T follicular helper cell (primary cell): ENCODE results near the gene LCE3B.
"Not testable (repeated sequence)": the region's sequence is repeated elsewhere in the genome, so short reads cannot be mapped to it uniquely, and the experiment has no call there.

ENCODE experiments used
- DNase-seq: peaks from one replicate; pipeline ENCODE4 v3.0.0-alpha.2; 2020; ENCODE audit warnings: low read depth
- total RNA-seq, 2 experiments: gene quantifications; one replicate each; lab custom pipeline; 2026; lab: John Stamatoyannopoulos, UW

Gene LCE3B, protein sequence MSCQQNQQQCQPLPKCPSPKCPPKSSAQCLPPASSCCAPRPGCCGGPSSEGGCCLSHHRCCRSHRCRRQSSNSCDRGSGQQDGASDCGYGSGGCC
- total RNA-seq, result 0 reads per million in 2 experiments

DNA sequence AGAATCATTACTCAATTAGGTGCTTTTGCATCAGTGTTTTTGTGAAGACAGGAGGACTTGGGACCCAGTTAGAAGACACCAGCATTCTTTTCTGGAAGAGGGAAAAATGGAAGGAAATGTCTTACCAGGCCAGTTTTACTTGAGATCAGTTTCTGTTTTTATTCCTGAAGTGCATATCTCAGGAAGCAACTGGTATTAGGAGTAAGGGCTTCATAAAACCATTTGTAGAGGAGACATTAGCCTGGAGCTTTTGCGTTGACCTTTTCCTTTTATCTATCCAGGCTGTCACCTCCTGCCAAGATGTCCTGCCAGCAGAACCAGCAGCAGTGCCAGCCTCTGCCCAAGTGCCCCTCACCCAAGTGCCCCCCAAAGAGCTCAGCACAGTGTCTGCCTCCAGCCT, at the start of gene LCE3B:
TSS of gene LCE3B (plus strand) at position 301 of the 400 bp plus-strand sequence. CDS start at position 301, 0 bp downstream.
- no peak for DNase-seq

DNA sequence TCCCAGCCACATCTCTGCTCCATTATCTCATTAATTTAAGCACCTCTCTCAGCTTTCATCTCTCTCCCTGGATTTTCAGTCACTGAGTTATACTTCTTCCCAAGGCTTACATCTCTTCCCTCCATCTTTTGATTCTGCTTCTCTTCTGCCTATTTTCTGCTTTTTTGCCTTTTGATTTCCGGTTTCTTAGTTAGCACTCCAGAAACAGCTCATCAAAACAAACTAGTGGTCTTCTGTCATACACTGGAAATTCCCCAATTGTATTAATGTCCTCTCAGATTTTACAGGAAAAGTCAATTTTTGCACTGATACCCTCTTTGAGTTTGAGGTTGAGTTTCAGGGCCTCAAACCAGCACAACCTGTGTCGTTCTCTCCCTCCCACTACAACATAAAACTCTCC, 48.5 kb upstream of the LCE3B start:
- DNase-seq, result no peak

DNA sequence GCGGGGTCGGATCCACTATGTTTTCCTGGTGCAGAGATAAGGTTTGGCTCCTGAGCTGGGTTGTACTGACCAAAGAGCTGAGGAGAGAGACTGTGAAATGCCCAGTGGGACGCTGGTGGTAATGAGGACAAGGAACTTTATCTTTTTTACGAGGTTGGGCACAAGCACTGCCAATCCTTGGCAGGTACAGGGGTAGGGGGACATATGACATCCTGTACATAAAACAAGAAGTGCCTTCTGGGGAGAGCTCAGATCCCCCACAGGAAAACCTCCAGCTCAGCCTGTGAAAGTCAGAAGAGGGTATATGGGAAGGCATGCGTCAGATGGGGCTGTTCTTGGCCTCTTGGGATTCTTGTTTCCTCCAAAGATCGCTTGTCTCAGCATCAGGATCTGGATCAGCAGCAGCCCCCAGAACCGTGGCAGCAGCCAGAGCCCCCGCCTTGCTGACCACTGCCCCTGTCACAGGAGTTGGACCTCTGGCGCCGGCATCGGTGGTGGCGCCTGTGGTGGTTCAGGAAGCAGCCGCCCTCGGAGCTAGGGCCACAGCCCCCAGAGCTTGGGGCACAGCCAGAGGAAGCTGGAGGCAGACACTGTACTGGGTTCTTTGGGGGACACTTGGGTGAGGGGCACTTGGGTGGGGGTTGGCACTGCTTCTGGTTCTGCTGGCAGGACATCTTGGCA, 47.9 kb upstream of the LCE3B start:
- no peak for DNase-seq

DNA sequence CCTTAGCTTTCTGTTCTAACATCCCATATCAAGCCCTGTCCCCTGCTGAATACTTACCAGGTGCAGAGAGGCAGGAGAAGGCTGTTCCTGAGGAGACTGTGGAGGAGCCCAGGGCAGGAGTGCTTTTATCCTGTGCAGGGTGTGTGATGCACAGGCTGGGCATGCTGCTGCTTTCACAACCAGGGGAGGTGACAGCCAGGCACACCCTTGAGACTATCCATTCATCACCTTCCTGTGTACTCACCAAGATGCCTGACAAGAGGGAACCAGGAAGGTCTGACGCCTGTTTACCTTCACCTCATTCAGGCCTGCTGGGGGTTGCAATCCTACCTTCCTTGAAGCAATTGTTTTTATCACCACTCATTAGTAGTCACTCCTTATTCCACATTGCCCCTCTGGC, 46.9 kb upstream of the LCE3B start, which contains the start of gene LCE3E:
TSS of gene LCE3E (minus strand) at position 100 of the 400 bp plus-strand sequence. CDS start 572 bp downstream, outside the sequence.
- no peak for DNase-seq

DNA sequence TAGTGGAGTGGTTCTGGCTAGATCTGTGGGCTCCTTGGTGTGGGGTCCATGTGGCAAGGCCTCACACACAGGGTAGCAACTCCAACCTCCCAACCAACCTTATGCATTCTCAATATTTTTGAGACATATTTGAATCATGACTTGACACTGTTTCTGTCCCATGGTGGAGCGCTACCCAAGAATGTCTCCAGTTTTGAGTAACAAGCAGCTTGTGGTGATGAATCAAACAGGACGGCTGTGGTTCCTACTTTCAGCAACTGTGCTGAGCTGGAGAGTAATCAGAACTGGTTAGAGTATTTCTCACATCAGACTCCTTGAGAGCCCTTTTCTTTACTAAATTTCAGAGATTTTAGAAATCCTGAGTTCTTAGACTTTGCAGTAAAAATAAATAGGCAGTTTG, 36.4 kb upstream of the LCE3B start:
- no peak for DNase-seq

DNA sequence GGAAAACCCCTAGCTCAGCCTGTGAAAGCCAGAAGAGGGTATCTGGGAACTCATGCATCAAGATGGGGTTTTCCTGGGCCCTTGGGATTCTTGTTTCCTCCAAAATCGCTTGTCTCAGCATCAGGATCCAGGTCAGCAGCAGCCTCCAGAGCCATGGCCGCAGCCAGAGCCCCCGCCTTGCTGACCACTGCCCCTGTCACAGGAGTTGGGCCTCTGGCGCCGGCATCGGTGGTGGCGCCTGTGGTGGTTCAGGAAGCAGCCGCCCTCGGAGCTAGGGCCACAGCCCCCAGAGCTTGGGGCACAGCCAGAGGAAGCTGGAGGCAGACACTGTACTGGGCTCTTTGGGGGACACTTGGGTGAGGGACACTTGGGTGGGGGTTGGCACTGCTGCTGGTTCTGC, 34.1 kb upstream of the LCE3B start:
- DNase-seq, result not testable (repeated sequence)

DNA sequence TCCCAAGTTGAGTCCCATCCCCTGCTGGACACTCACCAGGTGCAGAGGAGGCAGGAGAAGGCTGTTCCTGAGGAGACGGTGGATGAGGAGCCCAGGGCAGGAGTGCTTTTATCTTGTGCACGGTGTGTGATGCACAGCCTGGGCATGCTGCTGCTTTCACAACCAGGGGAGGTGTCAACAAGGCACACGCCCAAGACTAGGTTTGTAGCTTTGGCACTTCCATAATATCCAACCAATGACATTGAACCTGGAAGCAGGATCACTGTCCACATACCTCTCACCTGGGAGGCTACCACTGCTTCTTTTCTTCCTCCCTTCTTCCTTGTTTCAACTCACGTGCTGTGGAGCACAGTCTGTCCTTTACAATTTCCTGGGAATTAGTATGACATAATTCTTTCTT, 33.2 kb upstream of the LCE3B start, which contains the start of gene LCE3D:
TSS of gene LCE3D (minus strand) at position 84 of the 400 bp plus-strand sequence. CDS start 580 bp downstream, outside the sequence.
- DNase-seq, result no peak

DNA sequence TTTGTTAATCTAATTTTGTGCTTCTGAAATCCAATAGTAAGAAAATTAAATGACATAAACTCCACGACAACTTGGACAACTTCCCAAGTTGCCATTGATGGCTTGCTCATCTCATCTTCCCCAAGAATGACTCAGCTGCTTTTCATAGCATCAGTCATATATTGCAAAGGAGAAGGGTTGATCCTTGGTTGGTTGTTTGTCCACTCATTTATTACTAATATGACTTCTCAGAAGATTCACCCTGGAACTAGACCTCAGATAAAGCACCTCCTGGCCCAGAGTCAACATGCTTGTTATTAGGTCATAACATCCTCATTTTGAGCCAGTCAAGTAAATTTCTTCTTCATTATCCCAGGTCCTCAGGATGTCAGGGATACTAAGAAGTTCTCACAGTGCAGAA, 31.0 kb upstream of the LCE3B start:
- no peak for DNase-seq

DNA sequence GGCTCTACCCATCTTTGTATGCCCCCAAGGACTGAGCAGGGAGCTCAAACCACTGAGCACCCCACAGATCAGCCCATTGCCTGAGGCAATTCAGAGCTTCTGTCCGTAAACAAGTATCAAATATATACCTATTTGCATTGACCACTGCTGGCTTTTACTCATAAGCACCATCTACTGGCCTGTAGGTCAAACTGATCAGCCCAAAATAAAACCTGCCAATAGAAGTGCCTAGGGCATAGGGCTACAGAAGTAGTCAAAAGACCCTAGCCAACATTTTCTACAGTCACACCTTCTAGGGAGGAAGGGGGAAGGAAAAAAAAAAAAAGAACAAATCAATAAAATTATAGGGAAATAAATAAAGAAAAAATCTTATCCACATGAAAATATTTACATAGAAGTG, 28.0 kb upstream of the LCE3B start:
- no peak for DNase-seq

DNA sequence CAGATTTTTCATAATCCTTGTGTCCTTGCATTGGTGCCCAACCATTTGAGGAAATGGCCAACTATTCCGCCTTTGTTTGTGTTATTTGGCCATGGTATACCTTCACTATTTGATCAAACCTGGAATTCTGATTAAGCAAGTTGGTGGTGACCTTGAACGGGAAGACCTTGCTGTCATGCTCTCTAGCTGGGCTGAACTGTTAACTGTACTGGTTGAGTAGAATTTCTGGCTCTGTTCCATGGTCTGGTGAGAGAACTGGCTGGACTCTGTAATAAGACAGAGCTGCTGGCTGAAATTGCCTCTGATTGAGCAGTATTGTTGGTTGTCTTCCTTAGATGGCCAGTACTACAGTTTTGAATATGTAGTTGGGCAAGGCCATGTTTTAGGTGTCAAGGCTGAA, 16.6 kb upstream of the LCE3B start:
- DNase-seq, result no peak

DNA sequence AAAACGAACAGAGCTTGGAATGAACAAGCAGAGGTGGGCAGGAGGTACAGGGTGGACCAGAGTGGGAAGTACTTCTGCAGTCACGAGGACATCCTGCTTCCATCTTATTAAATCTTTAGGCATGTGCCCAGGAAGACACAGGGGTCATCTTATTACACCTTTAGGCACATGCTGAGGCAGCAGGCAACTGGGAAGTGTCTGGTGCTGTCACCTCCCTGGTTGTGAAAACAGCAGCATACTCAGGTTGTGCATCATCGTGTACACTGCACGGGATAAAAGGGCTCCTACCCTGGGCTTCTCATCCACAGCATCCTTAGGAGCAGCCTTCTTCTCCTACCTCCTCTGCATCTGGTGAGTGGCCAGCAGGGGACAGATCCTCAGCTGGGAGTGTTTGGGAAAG, 13.7 kb upstream of the LCE3B start, which contains the start of gene LCE3C:
TSS of gene LCE3C (plus strand) at position 301 of the 400 bp plus-strand sequence. CDS start 498 bp downstream, outside the sequence.
- DNase-seq, result no peak

DNA sequence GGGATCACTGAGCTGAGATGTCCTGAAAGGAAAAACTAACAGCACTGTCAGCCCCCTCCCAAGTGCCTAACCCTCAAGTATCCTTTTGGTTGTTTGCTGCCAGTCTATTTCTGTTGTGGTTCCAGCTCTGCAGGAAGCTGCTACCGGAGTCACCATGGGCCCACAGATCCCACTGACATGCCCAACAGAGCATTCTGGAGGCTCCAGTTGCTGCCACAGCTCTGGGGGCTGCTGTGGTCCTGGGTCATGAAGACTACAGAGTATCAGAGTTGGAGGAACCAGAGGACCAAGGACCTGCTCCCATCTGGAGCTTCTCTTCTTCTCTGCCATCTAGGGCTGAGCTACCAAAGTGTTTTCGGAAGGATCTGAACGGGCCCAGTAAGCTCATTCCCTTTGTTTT, 8.4 kb downstream of the LCE3B start:
- DNase-seq, result no peak

DNA sequence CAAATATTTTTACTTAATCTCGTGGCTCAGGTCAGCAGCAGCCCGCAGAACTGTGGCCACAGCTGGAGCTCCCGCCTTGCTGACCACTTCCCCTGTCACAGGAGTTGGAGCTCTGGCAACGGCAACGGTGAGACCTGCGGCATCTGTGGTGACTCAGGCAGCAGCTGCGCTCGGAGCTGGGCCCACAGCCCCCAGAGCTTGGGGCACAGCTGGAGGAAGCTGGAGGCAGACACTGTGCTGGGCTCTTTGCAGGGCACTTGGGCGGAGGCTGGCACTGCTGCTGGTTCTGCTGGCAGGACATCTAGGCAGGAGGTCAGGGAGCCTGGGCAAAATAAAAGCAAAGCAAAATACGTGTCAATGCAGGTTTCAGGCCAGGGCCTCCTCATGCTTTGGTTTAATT, 9.2 kb downstream of the LCE3B start, which contains the start of gene LCE3A:
TSS of gene LCE3A (minus strand) at position 301 of the 400 bp plus-strand sequence. CDS start at position 301, 0 bp downstream.
- no peak for DNase-seq

DNA sequence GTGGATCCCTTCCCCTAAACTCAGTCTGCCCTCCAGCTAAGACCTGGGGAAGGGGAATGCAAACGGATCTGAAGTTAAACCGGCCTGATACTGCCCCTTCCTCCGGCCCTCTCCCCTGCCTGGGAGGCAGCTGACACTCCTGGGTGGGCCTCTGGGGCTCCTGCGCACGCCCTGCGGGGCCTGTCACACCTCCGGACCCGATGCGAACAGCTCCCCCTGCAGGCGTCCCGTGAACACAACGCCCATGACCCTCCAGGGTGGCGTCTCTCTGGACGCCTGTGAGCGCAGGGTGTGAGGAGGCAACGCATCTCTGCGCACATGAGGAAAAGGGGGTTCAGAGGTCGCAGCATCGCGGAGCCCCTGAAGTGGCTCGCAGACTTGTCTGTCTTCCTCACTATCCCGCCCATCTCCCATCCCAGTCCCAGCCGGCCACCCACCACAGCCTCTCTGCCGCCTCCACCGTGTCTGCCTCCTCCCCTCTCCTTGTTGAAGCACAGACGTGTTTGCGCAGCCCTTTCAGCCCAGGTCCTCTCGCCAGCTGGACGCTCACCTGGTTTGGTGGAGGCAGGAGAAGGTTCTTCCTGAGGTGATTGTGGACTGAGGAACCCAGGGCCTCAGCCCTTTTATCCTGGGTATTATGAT, 9.7 kb downstream of the LCE3B start:
- no peak for DNase-seq

DNA sequence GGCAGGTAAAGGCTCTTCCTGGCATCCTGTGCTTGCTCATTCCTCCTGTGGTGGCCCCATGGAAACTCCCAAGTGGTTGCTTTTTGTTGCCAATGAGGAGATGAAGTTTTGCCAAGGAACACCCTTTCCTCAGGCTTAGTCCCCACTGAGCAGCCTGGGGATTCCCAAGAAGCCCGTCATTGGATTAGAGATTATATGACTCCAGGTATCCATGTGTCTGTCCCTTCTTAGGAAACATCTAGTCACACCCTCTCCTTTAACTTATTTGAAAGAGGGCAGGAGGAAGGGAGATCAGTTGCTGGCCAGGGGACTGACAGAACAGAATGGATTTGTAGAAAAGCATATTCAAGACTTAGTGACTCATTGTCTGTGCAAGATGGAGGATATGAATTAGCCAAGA, 13.1 kb downstream of the LCE3B start:
- no peak for DNase-seq

DNA sequence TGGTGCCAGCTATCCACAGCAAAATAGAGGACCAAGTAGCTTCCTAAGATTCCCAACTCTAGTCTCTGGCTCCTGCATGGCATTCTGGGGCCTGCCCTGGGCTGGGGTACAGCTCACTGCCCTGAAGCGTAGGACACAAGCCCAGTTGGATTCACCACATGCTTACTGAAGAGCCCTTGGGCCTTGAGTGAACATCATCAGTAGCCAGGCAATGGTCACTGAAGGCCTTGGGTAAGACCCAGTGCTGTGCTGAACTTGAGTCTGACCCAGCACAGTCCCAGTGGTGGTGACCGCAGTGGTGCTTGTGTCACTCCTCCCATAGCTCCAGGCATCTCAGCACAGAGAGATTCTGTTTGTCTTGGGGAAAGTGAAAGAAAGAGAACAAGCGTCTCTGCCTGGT, 17.0 kb downstream of the LCE3B start:
- no peak for DNase-seq

DNA sequence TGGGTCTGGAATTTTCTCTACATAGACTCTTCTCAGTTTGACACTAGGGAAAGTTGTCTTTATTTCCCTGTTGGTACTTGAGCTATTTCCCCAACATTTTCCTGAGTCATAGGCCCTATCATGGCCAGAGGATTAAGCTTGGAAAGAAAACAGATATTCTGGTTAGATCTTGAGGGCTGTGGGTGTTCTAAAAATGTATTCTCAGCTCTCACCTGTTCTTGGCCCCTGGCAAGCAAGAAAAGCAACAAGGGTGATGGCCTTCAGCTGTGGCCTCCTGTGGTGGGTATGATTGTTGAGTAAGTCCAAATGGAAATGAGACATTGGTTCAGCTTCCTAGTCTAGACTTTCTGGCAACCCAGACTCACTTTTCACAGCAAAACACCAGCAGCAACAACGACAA, 26.7 kb downstream of the LCE3B start:
- no peak for DNase-seq

DNA sequence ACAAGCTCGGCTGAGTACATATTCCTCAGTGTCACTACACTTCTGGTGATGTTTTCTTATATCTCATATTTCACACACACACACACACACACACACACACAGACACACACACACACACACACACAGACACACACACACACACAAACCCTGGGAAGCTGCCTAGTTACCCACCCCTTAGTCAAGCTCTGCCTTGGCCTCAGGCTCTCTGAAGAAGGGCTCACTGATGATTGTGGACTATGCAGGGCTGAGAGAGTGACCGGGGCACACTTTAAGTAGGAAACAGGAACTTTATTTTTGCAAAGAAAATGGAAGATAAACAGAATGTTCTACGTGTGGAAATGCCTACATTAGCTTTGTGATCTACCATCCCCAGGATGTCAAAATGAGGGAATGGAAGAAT, 30.3 kb downstream of the LCE3B start:
- no peak for DNase-seq

DNA sequence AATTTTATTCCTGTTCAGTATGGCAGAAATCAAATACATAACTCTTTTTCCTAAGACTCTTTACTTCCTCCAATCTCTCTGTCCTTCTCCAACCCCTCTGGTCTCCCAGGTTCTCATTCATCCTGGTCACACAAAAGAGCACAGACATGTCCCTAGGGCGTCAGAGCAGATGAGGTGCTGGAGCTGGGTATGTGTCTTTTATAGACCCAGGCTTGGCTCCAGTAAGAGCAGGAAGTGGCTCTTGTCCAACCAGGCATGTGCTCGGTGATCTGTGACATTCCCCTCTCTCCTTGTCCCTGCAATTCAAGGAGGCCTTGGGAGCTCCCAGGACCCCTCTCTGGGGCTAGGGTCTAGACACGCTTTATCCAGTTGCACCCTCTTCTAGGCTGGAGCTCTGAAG, 31.5 kb downstream of the LCE3B start:
- DNase-seq, result no peak

DNA sequence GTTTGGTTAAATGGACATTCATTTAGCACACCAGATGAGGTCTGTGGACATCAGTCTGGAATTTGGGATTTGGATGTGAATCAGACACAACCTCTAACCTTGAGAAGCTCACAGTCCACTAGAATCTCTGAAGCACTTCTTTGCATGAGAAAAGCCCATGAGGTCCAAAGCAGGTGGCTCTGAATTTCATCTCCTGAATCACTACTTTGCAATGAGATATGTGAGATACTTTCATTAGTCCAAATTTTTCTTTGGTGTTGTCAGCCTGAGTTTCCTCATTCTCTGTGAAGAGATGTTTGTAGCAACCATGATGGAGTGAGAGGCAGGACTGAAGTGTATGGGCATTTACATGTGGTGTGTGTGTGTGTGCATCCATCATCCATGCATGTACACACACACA, 33.0 kb downstream of the LCE3B start:
- DNase-seq, result no peak

DNA sequence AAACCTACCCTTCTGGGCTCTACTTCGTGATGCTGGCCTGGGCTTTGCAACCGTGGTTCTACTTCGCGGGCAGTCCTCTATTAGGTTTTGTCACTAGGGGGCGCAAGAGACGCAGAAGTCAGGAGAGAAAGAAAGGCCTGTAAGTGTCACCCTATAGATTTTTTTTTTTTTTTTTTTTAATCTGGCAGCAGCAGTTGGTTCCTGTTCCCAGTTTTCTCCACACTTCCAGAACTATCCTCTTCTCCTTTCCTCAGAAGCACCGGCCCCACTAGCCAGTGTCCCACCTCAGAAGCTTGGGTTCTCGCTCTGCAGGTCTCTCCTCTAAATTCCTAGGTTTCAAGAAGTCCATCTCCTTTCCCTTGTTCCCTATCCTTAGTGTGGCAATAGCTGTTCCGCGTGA, 40.5 kb downstream of the LCE3B start:
- DNase-seq, result peak; percentile 14

DNA sequence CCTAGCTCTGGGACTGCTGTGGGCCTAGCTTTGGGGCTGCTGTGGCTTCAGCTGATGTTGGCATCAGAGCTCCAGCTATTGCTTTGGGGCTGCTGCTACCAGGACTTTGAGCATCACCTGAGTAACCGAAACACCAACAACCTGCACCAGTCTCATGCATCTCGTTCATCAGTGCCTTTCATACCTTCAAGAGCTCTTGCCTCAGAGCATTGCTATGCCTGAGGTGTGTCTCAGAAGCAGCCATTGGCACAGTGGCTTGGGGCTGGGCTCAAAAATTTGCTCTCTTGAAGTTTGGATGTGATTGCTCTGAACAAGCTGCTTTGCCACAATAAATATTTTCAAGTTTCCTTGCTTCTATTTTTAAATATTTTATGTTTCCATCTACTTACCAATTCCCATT, 42.8 kb downstream of the LCE3B start:
- DNase-seq, result no peak

DNA sequence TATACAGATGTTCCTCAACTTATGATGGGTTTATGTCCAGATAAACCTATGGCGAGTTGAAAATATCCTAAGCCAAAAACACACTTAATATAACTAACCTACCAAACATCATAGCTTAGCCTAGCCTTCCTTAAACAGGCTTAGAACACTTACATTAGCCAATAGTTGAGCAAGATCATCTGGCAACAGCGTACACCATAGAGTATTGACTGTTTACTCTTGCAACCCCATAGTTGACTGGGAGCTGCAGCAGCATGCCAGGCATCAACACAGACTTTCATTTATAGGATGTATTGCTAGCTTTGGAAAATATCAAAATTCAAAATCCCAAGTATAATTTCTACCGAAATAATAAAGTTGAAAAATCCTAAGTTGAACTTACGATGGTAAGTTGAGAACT, 44.1 kb downstream of the LCE3B start:
- DNase-seq, result no peak
